HG03139 (cell line): ENCODE data around the gene ITPR2.
"Not testable (repeated sequence)": the region's sequence is repeated elsewhere in the genome, so short reads cannot be mapped to it uniquely, and the experiment has no call there.

Experiments
- ATAC-seq: cut with Tn5 transposase; IDR thresholded peaks from one replicate; pipeline ENCODE4 v1.9.1; 2021; ENCODE audit not compliant: unreplicated experiment

ITPR2 gene

DNA sequence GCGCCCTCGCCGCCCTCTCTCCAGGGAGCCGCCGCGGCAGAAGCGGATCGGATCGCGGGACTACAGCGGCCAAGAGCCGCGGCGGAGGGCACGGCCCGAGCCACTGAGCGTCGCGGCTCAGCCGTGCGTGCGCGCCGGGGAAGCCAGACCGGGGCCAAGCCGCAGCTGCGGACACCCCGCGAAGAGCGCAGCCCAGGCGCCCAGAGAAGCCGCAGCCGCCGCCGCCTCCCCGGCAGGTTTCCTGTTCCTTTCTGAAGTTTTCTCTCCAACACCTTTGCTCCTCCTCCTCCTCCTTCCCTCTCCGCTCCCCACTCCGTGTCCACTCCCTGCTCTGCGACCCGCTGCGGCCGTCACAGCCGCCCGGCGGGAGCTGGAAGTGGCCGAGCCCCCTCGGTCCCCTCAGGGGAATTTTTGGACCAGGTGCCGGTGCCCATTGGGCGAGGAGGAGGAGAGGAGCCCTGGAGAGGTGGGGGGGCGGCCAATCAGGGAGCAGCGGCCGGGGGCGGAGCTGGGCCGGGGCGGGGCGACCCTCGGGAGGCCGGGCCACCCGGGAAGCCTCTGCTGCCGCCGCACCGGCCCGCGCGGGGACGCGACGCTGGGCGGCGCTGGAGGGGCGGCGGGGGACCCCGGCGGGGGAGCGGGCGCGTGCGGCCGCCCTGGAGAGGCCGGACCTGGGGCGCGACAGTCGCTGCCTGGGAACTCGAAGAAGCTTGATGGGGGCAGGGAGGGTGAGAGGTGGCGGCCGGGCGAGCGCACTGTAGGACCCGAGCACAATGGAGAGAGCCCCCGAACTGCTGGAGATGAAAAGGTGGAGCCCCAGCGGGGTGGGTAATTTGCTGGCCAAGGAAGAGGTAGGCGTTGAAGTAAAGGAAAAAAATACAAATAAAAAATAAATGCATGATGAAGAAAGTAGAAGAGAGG is at the start of gene ITPR2:
Gene ITPR2, minus strand, starts transcription at position 373 of the 921 bp plus-strand sequence. CDS start 413 bp downstream, outside the sequence.
- ATAC-seq: peak; percentile 73

DNA sequence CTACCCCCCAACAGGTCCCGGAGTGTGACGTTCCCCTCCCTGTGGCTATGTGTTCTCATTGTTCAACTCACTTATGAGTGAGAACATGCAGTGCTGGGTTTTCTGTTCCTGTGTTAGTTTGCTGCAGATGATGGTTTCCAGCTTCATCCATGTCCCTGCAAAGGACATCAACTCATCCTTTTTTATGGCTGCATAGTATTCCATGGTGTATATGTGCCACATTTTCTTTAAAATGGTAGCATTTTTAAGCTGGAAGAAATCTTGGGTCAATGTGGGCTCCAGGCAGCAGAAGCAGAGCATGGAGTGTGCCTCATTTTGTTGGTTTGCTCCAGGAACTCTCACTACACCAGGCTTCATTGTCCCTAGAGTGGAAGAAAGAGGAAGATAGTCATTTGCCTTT is 47.6 kb upstream of the ITPR2 start:
- no peak for ATAC-seq

DNA sequence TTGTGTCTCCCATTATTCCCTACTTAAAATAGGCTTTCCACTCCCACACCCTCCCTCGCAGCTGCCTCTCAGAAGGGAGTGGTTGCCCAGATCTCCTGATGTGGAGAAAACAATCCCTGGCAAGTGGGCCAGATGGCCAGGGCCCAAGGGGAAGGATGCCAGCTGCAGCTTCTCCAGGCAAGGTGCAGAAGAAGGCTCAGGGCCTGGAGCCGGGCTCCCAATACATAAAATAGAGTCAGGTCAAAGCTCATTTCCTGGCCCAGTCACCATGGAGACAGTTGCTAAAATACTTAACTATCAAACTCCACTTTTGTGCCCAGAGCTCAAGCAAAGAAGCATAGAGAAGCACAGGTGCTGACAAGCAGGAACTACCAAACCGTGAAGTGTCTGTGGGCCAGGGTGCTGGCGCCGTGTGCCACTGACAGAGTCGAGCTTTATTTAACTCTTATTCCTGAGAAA is 45.7 kb upstream of the ITPR2 start:
- ATAC-seq: peak; percentile 39

DNA sequence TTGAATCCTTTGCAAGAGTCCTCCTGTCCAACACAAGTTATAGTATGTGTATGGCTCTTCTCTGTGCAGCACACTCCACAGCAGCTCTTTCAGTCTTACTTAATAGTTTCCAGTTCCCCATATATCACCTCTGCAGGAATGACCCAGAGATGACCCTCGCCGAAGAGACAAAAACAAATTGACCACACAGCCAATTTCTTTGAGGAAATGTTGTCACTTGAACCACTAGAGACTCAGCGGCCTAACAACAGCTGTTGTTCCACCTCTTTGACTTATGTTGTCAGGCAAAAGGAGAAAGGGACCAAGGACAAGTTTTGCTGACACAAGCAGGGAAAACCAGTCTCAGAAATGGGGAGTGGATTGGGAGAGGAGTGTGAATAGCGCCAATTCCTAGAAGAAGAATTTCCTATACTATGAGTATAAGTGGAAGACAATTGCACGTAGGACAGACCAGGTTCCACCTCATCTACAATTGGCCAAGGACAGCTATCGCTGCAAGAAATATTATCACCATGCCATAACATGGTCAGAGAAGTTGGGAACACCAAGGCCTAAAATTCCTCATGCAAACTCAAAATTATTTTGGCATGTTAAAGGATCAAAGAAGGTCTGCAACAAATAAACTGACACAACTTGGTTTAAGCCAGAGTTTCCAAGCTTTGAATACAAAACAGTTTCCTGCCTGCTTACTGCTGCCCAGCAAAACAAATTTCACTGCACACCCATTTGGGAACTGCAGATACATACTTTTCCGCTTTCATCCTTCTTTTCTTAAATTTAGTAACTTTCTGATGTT is 41.7 kb upstream of the ITPR2 start:
- ATAC-seq: peak; percentile 49

DNA sequence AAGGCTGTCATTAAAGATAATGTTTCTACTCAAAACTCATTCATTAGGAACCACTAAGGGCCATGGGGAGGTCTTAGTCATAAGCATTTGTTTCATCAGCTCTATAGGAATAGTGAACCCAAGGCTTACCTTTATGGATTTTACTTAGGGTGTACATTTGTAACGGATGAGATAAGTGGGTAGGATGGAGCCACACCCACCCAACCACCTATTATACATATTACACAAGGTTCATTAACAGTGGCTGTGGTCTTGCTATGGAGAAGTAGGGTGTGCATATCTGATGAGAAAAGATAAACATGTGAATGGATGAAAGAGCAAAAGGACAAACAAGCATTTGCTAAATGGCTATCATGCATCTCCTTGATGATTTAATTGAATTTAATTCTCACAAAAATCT is 39.6 kb upstream of the ITPR2 start:
- ATAC-seq: no peak

DNA sequence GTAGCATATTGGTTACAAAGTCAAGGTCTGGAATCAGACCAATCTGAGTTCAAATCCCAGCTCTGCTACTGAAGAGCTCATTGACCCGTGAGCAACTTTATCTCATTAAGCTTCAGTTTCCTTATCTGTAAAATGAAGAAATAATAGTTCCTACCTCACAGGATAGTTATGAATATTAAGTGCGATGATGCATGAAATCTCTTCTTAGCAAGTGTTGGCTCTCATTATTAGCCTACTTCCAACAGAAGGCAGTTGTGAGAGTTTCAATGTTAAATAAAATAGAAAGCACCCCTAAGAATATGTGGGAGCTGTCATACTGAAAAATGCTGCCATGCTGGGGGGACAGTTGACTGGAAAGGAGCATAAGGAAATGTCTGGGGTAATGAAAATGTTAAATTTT is 39.0 kb upstream of the ITPR2 start:
- no peak for ATAC-seq

DNA sequence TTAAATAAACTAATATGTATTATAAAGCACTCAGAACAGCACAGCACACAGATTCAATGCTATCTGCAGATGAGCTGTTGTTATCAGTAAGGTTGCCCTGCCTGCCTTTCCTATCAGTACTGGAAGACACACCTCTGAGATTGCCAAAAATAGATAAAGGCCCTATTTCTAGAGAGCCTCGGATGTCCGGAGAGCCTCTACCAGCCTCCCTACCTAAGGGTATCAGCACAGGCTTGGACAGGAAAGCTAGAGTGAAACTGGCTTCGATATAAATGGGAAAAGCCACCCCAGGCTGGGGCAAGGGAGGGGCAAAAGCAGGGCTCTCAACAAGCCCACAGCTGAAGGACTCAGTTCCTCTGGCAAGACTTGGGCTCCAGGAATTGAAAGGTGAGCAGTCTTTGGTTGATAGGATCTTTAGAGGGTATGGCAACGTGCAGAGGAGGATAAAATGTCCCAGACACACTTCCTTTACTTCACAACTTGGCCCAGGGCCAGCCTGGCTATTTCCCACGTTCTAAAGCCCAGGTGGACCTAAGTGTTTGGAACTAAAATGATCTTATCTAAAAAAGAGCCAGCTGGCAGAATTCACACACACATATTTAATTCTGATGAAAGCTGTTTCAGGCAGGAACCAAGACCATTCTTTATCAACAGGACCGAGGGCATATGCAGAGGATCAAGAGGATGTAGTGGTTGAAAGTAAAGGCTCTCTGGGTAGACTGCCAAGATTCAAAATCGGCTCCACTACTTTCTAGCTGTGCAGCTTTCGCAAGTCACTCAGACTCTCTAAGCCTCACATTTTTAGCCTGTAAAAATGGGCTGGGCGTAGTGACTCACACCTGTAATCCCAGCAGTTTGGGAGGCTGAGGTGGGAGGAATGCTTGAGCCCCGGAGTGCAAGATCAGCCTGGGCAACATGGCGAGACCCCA is 37.8 kb upstream of the ITPR2 start:
- ATAC-seq: no peak

DNA sequence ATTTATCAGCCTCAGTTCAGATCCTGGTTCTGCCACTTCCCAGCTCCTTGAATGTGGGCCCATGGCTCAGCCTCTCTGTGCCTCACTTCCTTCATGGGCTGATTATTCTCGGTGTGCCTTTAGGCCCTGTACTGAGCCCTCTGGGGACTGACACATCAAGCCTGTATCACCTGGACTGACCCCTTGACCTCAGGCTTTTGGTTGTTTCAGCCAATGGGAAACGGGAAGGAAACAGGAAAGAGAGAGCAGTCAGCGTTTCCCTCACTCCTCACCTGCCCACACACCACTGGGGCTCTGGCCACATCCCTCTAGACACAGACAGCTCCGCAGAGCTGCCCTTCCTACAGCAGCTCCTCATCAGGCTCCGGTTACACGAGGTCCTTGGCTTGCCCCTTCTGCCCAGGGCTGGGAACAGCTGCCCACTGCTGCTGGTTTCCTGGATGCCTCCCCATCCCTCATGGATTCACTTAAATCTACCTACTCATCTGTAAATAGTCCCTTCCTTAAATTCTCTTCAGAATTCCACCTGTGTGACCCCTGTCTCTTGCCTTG is 37.0 kb upstream of the ITPR2 start:
- ATAC-seq: no peak

DNA sequence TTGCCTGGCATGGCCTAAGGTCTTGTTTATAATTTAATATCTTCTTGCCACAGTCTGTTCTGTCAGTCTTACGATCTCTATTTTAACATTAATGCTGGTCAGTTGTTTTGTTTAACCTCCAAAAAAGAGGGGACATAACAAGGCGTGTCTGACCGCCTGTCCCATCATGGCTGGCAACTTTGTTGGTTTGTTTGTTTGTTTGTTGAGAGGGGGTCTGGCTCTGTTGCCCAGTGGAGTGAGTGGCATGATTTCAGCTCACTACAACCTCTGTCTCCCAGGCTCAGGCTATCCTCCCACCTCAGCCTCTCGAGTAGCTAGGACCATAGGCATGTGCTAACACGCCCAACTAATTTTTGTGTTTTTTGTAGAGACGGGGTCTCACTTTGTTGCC is 36.1 kb upstream of the ITPR2 start:
- ATAC-seq: no peak

DNA sequence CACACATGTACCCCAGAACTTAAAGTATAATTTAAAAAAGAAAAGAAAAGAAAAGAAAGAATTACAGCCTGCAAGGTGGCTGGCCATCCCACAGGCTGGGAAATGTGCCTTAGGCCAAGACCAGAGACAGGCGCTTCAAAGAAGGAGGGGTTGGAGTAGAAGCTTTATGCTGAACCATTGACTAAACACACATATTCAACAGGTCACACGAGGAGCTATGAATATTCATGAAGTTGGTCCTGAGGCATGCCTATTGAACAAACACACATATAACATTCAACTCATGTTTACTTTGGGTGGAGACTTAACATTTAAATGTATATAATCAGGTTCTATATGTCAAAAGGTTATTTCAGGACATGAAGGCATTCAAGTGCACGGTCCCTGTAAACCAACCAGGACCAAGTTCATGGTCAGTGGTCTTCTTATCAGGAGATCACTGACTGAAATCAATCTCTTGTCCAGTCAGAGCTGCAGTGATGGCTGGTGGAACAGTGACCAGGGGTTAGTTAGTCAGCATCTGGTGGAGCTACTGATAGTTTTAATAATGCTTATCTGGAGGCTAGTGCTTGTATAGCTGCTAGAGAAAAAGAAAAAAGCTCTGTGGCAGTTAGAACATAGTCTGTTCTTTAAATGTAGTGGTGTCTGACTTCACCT is 35.6 kb upstream of the ITPR2 start:
- ATAC-seq: no peak

DNA sequence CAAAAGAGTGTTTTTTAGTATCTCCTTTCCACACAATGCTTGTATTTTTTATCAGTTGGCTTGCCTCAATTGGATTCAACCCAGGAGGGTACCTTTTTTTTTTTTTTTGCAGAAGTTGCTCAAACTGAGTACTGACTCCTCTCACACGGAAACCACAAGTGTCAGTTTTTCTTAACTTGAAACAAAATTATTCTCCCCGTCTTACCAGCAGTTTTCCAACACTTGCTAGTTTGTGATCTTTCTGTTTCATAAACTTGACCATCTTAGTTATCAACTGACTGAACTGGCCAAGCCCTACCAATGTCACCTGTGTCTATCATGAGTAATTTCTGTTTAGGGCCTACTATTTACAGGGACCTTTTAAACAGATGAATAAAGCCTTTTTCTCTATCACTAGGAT is 34.1 kb upstream of the ITPR2 start:
- no peak for ATAC-seq

DNA sequence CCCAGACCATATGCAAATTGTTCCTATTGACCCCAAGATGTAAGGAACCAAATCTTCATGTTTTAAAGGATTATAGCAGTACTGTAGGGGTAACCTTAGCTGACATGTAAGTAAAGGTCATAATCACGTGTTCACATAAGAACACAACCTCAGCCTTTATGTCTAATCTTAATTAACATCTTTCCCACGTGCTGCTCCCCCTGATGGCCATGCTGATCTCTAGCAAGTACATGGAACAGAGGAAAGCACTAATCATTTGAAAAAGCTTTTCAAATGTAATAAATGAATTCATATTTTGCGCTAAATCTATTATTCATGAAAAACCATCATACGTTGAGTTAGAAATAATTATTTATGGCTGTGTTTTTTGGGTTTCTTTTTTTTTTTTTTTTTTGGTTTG is 30.5 kb upstream of the ITPR2 start:
- no peak for ATAC-seq

DNA sequence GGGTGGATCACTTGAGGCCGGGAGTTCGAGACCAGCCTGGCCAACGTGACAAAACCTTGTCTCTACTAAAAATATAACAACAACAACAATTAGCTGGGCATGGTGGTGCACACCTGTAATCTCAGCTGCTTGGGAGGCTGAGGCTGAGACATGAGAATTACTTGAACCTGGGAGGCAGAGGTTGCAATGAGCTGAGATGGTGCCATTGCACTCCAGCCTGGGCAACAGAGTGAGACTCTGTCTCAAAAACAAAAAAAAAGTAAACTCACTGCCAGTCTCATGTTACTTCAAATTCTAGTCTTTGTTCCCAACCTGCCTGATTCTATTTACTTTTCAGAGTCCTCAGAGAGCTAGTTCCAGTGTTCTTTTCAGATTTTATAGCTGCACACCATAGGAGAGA is 29.8 kb upstream of the ITPR2 start:
- not testable (repeated sequence) for ATAC-seq

DNA sequence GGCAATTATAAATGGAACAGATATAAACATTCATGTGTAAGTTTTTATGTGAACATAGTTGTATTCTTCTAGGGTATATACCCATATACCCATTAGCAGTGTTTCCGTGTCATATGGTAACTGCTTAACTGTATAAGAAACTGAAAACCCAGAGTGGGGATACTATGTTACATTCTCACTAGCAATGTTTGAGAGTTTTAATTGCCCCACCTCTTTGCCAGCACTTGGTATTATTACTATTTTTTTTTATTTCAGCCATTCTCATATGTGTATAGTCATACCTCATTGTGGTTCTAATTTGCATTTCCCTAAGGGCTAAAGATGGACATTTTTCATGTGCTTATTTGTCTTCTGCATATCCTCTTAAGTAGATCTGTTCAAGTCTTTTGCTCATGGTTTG is 28.7 kb upstream of the ITPR2 start:
- no peak for ATAC-seq

DNA sequence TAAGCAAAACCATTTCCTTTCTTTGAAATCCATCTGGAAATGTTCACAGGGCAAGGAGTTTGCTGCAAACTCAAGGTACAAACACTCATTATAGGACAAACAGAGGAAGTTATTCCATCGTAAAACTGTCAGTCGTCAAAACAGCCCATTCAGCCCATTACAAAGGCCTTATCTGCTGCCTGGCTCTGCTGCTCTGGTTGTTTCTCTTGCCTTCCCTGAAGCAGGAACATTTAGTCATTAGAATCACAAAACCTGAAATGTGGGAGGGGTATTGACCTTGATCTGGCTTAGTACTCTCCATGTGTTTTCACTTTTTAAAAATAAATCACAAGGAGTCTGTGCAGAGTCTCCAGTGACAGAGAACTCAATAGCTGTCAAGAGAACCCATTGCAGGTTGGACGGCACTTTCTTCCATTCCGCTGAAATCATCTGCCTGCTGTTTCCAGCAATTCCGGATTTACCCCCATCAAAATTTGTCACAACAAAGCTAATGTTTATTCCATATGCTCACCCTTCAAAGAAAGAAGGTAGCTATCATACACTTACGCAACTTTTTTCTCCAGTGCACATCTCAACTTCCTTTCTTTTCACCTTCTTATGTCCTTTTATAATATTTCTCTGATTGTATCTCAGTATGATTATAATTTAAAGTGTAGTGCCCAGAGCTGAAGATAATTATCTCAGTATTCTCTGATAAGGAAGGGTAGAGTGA is 24.6 kb upstream of the ITPR2 start:
- no peak for ATAC-seq

DNA sequence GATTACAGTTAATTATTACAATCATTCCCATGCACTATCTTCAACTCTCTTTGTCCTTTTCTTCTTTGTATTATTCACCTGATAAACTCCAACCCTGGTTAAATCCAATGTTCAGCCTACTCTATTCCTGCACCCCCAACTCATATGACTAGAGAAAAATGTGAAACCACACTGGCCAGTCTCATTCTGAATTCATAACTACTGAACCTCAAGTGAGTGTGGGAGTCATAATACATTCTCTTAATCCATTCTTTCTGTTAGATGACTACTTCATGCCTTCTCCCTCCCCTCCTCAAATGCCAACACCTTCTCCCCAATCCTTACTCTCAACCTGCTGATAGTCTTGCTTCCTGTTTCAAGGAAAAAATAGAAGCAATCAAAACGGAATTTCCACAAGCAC is 22.3 kb upstream of the ITPR2 start:
- no peak for ATAC-seq

DNA sequence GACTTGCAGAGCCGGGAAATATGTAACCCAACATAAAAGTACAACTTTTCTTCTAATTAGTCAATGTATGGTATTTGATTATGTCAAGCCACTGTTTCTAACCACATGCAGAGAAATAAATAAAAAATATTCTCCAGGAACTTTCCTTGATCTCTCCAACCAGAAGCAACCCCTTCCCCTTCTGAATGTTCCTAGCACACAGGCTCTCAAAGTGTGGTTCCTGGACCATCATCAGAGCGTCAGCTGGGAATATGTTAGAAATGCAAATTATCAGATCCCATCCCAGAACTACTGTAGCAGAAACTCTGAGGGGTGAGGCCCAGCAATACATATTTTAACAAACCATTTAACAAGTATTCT is 21.0 kb upstream of the ITPR2 start:
- ATAC-seq: peak; percentile 11

DNA sequence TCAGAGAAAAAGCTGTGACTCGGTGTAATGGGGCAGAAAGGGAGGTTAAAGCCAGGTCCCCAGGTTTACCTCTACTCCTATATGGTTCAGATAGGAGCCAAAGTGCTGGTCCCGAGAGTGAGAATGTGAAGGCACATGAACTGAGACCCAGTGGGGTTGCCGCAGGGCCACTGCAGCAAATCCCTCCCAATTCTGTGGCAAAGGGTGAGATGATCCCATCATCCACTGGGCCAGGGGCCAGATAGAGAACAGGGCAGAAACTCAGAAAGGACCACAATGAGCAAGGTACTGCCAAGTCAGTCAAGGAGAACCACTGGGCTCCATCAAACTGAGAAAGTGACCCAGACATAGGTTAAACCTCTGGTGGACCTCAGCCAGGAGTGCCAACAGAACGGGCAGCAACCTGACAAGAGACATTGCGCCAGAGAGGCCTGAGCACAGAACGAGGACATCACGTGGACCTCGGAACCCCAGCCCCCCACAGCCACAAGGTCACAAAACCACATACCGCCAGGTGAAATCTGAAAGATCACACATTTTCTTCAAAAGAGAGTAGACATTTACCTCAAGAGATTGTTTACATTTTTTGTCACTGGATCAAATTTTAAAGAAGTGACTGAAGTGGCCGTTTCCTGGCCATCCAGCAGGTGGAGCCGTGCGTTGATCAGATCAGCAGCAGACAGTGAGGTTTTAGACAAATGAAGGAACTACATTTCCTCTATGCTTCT is 20.5 kb upstream of the ITPR2 start:
- peak; percentile 75 for ATAC-seq
